HG02973 (cell line): ENCODE measurements around the gene ITGB3BP.
"Not testable (repeated sequence)": the region's sequence is repeated elsewhere in the genome, so short reads cannot be mapped to it uniquely, and the experiment has no call there.

Experiments used
- ATAC-seq: cut with Tn5 transposase; IDR thresholded peaks from one replicate; pipeline ENCODE4 v1.9.1; 2021; ENCODE audit warnings: moderate library complexity; ENCODE audit not compliant: unreplicated experiment

The ITGB3BP gene

GRCh38 chr1:63423649-63424048 is 99.4 kb downstream of the ITGB3BP start:
- no peak for ATAC-seq

GRCh38 chr1:63420746-63421145 is 102.3 kb downstream of the ITGB3BP start:
- ATAC-seq: not testable (repeated sequence)

- ATAC-seq: no peak
Observed at GRCh38 chr1:63418101-63418500, 104.9 kb downstream of the ITGB3BP start.

GRCh38 chr1:63414691-63415365 is 108.2 kb downstream of the ITGB3BP start:
- no peak for ATAC-seq

GRCh38 chr1:63413394-63413793 is 109.6 kb downstream of the ITGB3BP start:
- ATAC-seq: no peak

GRCh38 chr1:63411066-63411465 is 112.0 kb downstream of the ITGB3BP start:
- no peak for ATAC-seq

GRCh38 chr1:63408331-63408730 is 114.7 kb downstream of the ITGB3BP start:
- no peak for ATAC-seq

GRCh38 chr1:63407002-63407401 is 116.0 kb downstream of the ITGB3BP start:
- ATAC-seq: no peak

- ATAC-seq: no peak
Observed at GRCh38 chr1:63405987-63406386, 117.0 kb downstream of the ITGB3BP start.

- ATAC-seq: no peak
Observed at GRCh38 chr1:63405021-63405420, 118.0 kb downstream of the ITGB3BP start.

- no peak for ATAC-seq
Observed at GRCh38 chr1:63403386-63403785, 119.6 kb downstream of the ITGB3BP start.

GRCh38 chr1:63401945-63402344 is 121.1 kb downstream of the ITGB3BP start:
- ATAC-seq: no peak
